ENCODE data around the gene ZNF444. TPM values are rescaled to one million over a fixed set of nuclear protein-coding genes. Genes with fewer than 3 reads are reported as not detected.

The ZNF444 gene
- total RNA-seq, 1 donor from 2014 or later, result 94.9 TPM

DNA sequence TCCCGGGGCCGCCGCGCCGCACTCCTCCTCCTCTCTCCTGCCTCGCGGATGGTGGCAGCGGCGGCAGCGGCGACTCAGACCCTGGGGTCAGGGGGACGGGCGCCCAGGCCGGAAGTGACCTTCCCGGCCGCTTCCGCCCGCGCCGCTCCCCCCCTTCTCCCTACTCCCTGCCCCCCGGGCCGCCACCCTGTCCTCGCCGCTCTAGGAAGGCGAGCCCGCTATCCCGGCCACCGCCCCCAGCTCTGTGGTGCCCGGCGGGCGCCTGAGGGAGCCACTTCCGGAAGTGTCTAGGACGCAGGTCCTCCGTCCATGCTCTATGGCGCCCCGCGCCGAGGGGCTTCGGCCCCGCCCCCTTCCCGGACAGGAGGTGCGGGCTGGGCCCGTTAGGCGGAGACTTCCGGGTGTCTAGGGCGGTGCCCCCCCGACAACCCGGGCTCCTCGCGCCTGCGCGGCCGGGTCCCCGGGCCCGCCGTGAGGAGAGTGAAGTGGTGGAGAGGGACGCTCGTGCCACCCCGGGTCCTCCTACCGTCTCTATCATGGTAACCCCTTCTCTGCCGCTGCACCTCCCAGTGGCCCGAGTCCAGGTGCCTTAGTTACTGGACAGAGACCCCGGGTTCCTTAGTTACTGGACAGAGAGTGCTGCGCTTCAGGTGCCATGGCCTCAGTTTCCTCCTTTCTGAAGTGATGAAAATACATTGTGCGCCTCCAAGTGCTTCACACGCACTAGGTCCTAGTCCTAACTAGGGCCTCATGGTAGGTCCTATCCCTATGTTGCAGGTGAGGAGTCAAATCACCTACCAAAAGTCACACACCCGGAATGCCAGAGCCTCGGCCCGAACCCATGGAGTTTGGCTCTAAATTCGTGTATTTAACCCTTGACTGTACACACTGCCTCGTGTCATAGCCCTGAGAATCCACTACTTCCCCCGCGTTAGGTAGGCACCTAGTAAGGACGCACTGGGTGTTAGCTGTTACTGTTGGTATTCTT, 19.6 kb upstream of the ZNF444 start, which contains the start of gene ZNF787:
Gene ZNF787, minus strand, starts transcription at position 116 of the 988 bp plus-strand sequence. CDS start 18,078 bp downstream, outside the sequence.
- Histone ChIP-seq H3K27me3 (no peaks in the 10 kb centered on the region), H3K4me1 (peaks cover 13 to 23% of the 10 kb centered on the region in 2 donors), H3K36me3 (no peaks in the 10 kb centered on the region), H3K4me3 (peak within 1 kb of the TSS; percentile 93 to 99), H3K27ac (peak within 1 kb of the TSS; percentile 89 to 99), H3K9me3 (no peaks in the 10 kb centered on the region)
- intact Hi-C loops (cut with DNase I), result loop anchor here (1.0 to 2.0 kb wide), 4 partner anchors 16 to 283 kb away; partner anchors contain the start of genes ZNF583 and ZSCAN5A
- TF ChIP-seq, protein P1, sequence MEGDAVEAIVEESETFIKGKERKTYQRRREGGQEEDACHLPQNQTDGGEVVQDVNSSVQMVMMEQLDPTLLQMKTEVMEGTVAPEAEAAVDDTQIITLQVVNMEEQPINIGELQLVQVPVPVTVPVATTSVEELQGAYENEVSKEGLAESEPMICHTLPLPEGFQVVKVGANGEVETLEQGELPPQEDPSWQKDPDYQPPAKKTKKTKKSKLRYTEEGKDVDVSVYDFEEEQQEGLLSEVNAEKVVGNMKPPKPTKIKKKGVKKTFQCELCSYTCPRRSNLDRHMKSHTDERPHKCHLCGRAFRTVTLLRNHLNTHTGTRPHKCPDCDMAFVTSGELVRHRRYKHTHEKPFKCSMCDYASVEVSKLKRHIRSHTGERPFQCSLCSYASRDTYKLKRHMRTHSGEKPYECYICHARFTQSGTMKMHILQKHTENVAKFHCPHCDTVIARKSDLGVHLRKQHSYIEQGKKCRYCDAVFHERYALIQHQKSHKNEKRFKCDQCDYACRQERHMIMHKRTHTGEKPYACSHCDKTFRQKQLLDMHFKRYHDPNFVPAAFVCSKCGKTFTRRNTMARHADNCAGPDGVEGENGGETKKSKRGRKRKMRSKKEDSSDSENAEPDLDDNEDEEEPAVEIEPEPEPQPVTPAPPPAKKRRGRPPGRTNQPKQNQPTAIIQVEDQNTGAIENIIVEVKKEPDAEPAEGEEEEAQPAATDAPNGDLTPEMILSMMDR (IDR thresholded peaks at IDR 0.05), result no peak
- peak; percentile 95 to 100 for DNase-seq (ENCODE audit: low spot score in 2 of 2)

DNA sequence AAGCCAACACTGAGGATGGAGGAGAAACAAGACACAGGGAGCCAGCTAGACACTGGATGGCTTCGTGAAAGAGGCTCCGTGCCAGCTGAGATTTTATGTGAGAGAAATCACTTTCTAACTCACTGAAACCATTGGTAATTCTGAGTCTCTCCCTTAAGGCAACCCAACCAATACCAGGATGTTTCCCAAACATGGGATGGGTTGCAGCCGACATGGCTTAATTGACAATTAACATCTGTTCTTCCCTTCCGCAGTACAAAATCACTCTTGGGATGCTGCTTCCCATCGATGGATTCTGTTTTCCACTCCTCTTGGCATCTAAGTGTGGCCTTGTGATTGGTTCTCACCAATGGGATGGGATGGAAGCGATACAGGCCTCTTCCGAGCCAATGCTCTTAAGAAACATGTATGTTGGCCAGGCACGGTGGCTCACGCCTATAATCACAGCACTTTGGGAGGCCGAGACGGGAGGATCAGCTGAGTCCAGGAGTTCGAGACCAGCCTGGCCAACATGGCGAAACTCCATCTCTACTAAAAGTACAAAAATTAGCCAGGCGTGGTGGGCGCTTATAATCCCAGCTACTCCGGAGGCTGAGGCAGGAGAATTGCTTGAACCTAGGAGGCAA, 17.7 kb upstream of the ZNF444 start:
- intact Hi-C loops (cut with DNase I), result no loop called here
- Histone ChIP-seq H3K4me3 (no peak overlapping the region), H3K27me3 (no peaks in the 10 kb centered on the region), H3K36me3 (no peaks in the 10 kb centered on the region), H3K9me3 (no peaks in the 10 kb centered on the region), H3K4me1 (peaks cover 13 to 23% of the 10 kb centered on the region in 2 donors), H3K27ac (no peak overlapping the region)
- DNase-seq (ENCODE audit: low spot score in 2 of 2), result no peak
- TF ChIP-seq, protein P1 (IDR thresholded peaks at IDR 0.05), result no peak

DNA sequence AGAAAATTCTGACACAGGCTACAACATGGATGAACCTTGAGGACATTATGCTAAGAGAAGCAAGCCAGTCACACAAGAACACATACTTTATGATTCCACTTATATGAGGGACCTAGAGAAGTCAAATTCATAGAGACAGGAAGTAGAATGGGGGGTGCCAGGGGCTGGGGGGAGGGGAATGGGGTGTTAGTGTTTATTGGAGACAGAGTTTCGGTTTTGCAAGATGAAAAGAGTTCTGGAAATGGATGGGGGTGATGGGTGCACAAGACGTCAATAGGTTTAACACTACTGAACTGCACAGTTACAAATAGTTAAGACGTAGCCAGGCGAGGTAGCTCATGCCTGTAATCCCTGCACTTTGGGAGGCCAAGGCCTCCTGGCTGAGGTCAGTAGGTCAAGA, 16.5 kb upstream of the ZNF444 start:
- no peaks in the 10 kb centered on the region for H3K27me3 ChIP-seq
- no peaks in the 10 kb centered on the region for H3K36me3 ChIP-seq
- H3K27ac ChIP-seq, result no peak overlapping the region
- H3K4me3 ChIP-seq, result no peak overlapping the region
- intact Hi-C loops (cut with DNase I), result no loop called here
- TF ChIP-seq, protein P1 (IDR thresholded peaks at IDR 0.05), result no peak
- no peaks in the 10 kb centered on the region for H3K9me3 ChIP-seq
- DNase-seq (ENCODE audit: low spot score in 2 of 2), result no peak
- H3K4me1 ChIP-seq, result peaks cover 5 to 11% of the 10 kb centered on the region in 2 donors

DNA sequence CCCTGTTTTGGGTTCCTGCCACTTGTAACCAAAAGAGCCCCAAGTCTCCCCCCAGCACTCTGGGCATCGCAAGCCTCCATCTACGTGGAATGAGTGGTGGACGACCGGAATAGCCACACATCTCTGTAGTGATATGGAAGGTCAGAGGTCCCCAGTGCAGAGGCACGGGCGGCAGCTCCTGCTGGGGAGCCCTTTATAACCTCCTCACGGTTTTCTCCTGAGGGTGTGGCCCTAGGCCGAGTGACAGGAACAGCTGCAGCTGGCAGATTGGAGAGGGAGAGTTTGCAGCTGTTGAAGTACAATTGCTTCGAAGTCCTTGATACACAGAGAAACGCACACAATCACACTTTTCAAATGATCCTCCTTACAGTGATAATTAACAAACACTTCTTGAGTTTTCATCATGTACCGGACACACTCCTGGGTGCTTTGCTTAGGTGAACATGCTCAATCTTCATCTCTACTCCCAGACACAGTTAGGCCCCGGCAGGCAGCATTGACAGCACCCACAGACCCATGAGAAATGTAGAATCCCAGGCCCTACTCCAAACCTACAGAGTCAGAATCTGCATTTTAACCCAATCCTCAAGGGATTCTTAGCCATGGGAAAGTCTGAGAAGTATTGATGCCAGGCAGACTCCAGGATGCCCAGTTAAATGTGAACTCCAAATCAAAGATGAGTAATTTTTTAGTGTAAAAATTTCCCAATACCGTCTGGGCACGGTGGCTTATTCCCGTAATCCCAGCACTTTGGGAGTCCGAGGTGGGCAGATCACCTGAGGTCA, 15.1 kb upstream of the ZNF444 start:
- Histone ChIP-seq H3K27me3 (no peaks in the 10 kb centered on the region), H3K9me3 (no peaks in the 10 kb centered on the region), H3K36me3 (no peaks in the 10 kb centered on the region), H3K27ac (no peak overlapping the region), H3K4me3 (no peak overlapping the region), H3K4me1 (peaks cover 0 to 4% of the 10 kb centered on the region in 2 donors)
- intact Hi-C loops (cut with DNase I), result no loop called here
- TF ChIP-seq, protein P1 (IDR thresholded peaks at IDR 0.05), result no peak
- no peak for DNase-seq (ENCODE audit: low spot score in 2 of 2)

Measured in ascending aorta (tissue), 2 donors.